Measurements from ENCODE around the gene DDX39B.
A peak's percentile ranks its signal among the peaks of the same experiment; 100 is the strongest.
"Not testable (repeated sequence)": the region's sequence is repeated elsewhere in the genome, so short reads cannot be mapped to it uniquely, and the experiment has no call there.

Gene DDX39B

GRCh38 chr6:31525932-31526591 is 15.7 kb downstream of the DDX39B start:
- no peak for DNase-seq

- no peak for DNase-seq
These were observed 16.3 kb downstream of the DDX39B start for GRCh38 chr6:31525553-31525931.

- DNase-seq, result no peak
These were observed 20.0 kb downstream of the DDX39B start for GRCh38 chr6:31521835-31522234.

GRCh38 chr6:31513456-31514165 is 28.2 kb downstream of the DDX39B start:
- DNase-seq, result no peak

- DNase-seq, result no peak
These were observed 31.8 kb downstream of the DDX39B start for GRCh38 chr6:31510007-31510406.

- DNase-seq, result not testable (repeated sequence)
These were observed 32.8 kb downstream of the DDX39B start for GRCh38 chr6:31509036-31509435.

- DNase-seq, result no peak
These were observed 39.2 kb downstream of the DDX39B start for GRCh38 chr6:31502586-31502985.

GRCh38 chr6:31499648-31500047 is 42.2 kb downstream of the DDX39B start:
- DNase-seq, result not testable (repeated sequence)

- no peak for DNase-seq
These were observed 43.1 kb downstream of the DDX39B start for GRCh38 chr6:31498748-31499147.

- DNase-seq, result peak; percentile 61
These were observed 44.0 kb downstream of the DDX39B start, which contains the start of gene MICB for GRCh38 chr6:31497531-31498476. Gene MICB (plus strand): TSS chr6:31498145. CDS start chr6:31498194, 49 bp downstream.

GRCh38 chr6:31496826-31497225 is 45.0 kb downstream of the DDX39B start:
- not testable (repeated sequence) for DNase-seq

GRCh38 chr6:31495580-31495979 is 46.2 kb downstream of the DDX39B start:
- no peak for DNase-seq

GRCh38 chr6:31493875-31494694 is 47.7 kb downstream of the DDX39B start:
- peak; percentile 86 for DNase-seq

- DNase-seq, result not testable (repeated sequence)
These were observed 48.3 kb downstream of the DDX39B start for GRCh38 chr6:31493550-31493874.

GRCh38 chr6:31490115-31490873 is 51.5 kb downstream of the DDX39B start:
- DNase-seq, result no peak

GRCh38 chr6:31489086-31489485 is 52.7 kb downstream of the DDX39B start:
- DNase-seq, result no peak

- not testable (repeated sequence) for DNase-seq
These were observed 54.1 kb downstream of the DDX39B start for GRCh38 chr6:31487674-31488073.

- not testable (repeated sequence) for DNase-seq
These were observed 55.6 kb downstream of the DDX39B start for GRCh38 chr6:31486065-31486837.

GRCh38 chr6:31485055-31485454 is 56.7 kb downstream of the DDX39B start:
- no peak for DNase-seq

- DNase-seq, result no peak
These were observed 58.4 kb downstream of the DDX39B start for GRCh38 chr6:31483392-31483791.

- no peak for DNase-seq
These were observed 61.2 kb downstream of the DDX39B start for GRCh38 chr6:31480574-31480973.

All from NCI-H82 (cell line).